ENCODE results near the gene IQCH. TPM values are rescaled to one million over a fixed set of nuclear protein-coding genes. Genes with fewer than 3 reads are reported as not detected.

IQCH gene
- total RNA-seq, 1 donor from 2014 or later, result 5.2 TPM

DNA sequence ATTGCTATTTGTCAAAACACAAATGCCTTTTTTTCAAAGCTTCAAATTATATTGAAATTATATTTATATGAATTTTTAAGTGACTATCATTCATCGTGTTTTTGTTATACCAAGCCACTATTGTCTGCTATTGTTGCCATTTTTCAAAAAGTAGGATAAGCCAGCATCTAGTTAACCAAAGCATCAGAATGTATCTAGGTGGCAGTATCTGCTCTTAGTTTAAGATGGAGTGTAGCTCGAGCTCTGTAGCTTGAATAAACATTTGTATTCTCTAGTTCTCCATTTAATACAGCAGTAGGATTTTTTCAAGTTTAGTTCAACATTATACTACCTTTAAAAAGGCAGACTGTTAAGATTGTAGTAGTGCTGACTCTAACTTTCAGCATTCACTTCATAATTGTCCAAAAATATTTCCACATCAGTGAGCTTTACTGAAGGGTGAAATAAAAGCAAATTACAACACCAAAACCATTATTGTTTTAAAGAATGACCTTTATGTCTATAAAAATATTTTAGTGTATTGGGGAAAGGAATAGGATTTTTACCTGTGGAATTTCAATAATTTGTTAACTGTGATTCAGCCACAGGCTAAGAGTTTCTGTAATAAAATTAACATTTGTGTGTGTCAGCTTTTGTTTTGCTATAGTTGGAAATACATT is 246.7 kb downstream of the IQCH start:
- peak overlapping the region; percentile 45 for H3K27ac Mint-ChIP-seq
- H3K9me3 Mint-ChIP-seq (ENCODE audit: low read depth), result peaks cover 2% of the 10 kb centered on the region
- no peak for DNase-seq (ENCODE audit: low spot score, unreplicated experiment)
- H3K4me3 Mint-ChIP-seq (ENCODE audit: low read depth), result no peak overlapping the region
- TF ChIP-seq, protein P1, sequence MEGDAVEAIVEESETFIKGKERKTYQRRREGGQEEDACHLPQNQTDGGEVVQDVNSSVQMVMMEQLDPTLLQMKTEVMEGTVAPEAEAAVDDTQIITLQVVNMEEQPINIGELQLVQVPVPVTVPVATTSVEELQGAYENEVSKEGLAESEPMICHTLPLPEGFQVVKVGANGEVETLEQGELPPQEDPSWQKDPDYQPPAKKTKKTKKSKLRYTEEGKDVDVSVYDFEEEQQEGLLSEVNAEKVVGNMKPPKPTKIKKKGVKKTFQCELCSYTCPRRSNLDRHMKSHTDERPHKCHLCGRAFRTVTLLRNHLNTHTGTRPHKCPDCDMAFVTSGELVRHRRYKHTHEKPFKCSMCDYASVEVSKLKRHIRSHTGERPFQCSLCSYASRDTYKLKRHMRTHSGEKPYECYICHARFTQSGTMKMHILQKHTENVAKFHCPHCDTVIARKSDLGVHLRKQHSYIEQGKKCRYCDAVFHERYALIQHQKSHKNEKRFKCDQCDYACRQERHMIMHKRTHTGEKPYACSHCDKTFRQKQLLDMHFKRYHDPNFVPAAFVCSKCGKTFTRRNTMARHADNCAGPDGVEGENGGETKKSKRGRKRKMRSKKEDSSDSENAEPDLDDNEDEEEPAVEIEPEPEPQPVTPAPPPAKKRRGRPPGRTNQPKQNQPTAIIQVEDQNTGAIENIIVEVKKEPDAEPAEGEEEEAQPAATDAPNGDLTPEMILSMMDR (IDR thresholded peaks at IDR 0.05; ENCODE audit: unreplicated experiment), result peak; percentile 9
- H3K4me1 Mint-ChIP-seq (ENCODE audit: low read depth), result peaks cover 17% of the 10 kb centered on the region
- H3K27me3 Mint-ChIP-seq, result no peaks in the 10 kb centered on the region
- peaks cover 7% of the 10 kb centered on the region for H3K36me3 Mint-ChIP-seq (ENCODE audit: insufficient read depth)

DNA sequence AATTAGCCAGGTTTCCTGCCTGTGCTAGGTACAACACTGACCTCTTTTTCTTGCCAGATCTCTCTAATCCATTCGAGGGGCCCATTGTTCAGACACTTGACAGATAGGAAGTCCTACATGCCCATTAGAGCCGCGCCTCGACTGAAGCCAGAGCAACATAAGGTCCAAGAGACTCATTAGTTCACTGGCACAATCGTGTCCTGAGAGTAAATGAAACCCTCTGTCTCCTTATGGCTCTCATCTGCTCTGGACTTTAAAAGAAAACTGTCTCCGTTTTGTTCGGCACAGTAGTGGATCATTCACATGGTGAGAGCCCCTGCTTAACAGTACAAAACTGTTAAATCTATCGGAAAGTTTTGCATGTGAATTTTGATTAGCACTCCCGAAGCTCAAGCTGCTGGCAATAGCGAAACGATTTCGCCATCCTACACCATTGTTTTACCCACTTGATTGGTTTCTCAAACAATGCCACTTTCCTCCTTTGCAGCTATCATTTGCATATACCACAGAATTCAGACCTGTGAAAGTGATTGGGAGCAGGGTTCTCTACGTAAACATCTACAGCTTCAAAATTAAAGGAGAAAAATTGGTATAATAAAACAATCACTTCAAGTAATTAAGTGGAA is 247.4 kb downstream of the IQCH start:
- Mint-ChIP-seq H3K27ac (no peak overlapping the region), H3K9me3 (ENCODE audit: low read depth) (peaks cover 2% of the 10 kb centered on the region), H3K4me1 (ENCODE audit: low read depth) (peaks cover 17% of the 10 kb centered on the region), H3K27me3 (no peaks in the 10 kb centered on the region), H3K4me3 (ENCODE audit: low read depth) (no peak overlapping the region), H3K36me3 (ENCODE audit: insufficient read depth) (peaks cover 5% of the 10 kb centered on the region)
- DNase-seq (ENCODE audit: low spot score, unreplicated experiment), result no peak
- TF ChIP-seq, protein P1 (IDR thresholded peaks at IDR 0.05; ENCODE audit: unreplicated experiment), result no peak

DNA sequence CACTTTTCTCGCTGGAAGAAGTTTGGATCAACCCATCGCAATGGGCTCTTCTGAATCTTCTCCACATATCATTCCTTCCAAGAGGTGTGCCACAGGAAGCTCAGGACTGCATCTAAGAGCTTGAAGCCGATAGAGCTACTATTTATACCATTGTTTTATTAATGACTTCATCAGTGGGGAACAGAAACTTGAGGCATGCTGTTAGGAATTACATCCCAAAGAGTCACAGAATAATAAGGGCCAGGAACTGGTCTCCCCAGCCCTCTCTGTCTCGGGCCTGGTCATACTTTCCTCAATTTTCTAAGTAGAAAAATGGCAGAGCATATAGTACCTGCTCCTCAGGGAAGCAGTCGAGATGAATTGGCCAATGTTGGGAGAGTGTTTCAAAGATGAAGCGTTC is 249.5 kb downstream of the IQCH start:
- Mint-ChIP-seq H3K9me3 (ENCODE audit: low read depth) (no peaks in the 10 kb centered on the region), H3K36me3 (ENCODE audit: insufficient read depth) (no peaks in the 10 kb centered on the region), H3K27me3 (no peaks in the 10 kb centered on the region), H3K4me3 (ENCODE audit: low read depth) (no peak overlapping the region), H3K27ac (no peak overlapping the region), H3K4me1 (ENCODE audit: low read depth) (peaks cover 17% of the 10 kb centered on the region)
- DNase-seq (ENCODE audit: low spot score, unreplicated experiment), result no peak
- TF ChIP-seq, protein P1 (IDR thresholded peaks at IDR 0.05; ENCODE audit: unreplicated experiment), result no peak

DNA sequence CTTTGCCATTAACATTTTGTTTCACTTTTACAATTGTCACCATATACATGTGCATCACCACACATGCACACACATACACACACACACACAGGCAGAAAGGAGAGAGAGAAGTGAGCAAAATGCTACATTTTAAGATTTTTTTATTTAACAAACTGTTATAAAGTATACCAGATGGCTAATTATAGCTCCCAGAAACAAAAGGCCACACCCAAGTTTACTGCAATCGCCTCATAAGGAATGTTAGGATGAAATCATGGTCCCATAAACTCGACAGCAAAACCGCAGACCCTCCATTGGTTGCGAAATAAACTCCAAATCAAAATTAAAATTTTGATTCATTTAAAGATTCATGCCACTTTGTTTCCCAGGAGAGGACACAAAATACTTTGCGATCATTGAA is 250.2 kb downstream of the IQCH start:
- DNase-seq (ENCODE audit: low spot score, unreplicated experiment), result no peak
- Mint-ChIP-seq H3K9me3 (ENCODE audit: low read depth) (no peaks in the 10 kb centered on the region), H3K27ac (no peak overlapping the region), H3K36me3 (ENCODE audit: insufficient read depth) (no peaks in the 10 kb centered on the region), H3K4me1 (ENCODE audit: low read depth) (peaks cover 17% of the 10 kb centered on the region), H3K4me3 (ENCODE audit: low read depth) (no peak overlapping the region), H3K27me3 (no peaks in the 10 kb centered on the region)
- TF ChIP-seq, protein P1 (IDR thresholded peaks at IDR 0.05; ENCODE audit: unreplicated experiment), result no peak

DNA sequence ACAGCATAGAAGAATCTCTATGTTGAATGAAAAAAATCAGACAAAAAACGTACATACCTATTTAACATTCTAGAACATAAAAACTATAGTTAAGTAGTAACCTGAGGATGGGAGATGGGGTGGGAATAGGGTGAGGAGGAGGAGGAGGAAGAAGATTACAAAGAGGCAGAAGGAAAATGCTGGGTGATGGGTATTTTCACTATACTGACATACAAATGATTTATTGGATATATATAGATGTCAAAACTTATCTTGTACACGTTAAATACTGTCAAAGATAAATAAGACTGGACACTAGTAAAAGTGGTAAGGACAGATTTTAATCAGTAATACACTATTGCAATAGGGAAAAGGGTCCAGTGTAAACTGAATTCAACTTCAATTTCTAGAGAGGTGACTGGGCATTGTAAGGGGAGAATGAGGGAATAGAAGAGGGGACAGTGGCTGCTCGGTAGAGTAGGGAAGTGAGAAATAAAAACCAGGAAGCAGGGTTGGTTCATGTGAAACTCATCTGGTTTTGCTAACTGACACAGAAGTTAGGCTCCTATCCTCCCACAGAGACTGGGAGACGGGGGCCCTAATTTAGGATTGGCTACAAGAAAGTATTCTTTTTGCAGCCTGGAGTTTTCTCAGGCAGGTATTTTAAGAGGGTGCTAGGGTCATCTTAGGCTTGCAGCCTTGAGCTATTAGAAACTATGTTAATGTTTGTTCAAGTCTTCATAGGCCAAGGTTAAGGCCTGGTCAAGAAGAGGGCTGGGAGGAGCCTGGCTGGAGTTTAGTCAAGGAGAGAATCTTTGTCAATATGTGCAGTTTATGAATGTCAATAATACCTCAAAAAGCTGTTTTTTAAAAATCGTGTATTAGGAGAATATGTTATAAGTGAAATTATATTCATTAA is 251.3 kb downstream of the IQCH start:
- Mint-ChIP-seq H3K27ac (no peak overlapping the region), H3K27me3 (no peaks in the 10 kb centered on the region), H3K9me3 (ENCODE audit: low read depth) (no peaks in the 10 kb centered on the region), H3K36me3 (ENCODE audit: insufficient read depth) (peaks cover 3% of the 10 kb centered on the region), H3K4me1 (ENCODE audit: low read depth) (peaks cover 15% of the 10 kb centered on the region), H3K4me3 (ENCODE audit: low read depth) (no peak overlapping the region)
- TF ChIP-seq, protein P1 (IDR thresholded peaks at IDR 0.05; ENCODE audit: unreplicated experiment), result no peak
- no peak for DNase-seq (ENCODE audit: low spot score, unreplicated experiment)
